EL (cell line): ENCODE measurements around the gene MBL2.
A peak's percentile ranks its signal among the peaks of the same experiment; 100 is the strongest.

Source experiments
- DNase-seq: peaks from one replicate; pipeline ENCODE4 v3.0.0-alpha.2; 2016

MBL2 gene

DNA sequence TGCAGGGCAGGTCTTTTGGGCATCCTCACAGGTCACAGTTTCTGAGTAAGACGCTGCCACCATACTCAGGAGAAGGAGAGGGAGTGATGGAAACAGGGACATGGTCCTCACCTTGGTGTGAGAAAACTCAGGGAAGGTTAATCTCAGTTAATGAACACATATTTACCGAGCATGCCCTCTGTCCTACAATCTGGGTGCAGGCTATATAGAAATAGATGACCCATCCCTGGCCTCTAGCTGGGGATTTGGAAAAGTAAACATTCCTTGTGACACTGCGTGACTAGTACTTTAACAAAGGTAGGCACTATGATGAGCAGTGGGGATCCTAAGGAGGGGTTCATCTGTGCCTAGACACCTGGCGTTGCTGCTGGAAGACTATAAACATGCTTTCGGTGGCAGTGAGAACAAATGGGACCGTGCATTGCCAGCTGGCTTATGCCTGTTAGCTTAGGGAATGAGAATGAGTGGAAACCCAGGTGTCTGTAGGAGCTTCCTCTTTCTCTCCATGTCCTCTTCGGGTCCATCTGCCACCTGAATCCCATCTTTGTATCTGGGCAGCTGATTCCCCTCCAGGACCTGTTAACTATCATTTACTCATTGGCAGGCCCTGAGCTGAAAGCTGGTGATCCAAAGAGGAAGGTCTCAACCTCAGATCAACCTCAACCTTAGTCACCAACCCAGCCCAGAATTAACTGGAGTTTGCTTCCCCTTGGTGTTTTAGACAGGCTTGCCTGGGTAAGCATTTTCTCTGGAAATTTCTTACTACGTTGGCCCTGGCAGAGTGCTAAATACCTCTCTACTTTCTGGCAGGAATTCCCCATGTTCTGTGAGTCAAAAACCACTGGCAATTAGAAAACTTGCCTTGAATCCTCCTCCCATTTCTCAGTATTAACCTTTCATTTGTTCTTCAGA is 794 bp downstream of the MBL2 start:
- no peak for DNase-seq

DNA sequence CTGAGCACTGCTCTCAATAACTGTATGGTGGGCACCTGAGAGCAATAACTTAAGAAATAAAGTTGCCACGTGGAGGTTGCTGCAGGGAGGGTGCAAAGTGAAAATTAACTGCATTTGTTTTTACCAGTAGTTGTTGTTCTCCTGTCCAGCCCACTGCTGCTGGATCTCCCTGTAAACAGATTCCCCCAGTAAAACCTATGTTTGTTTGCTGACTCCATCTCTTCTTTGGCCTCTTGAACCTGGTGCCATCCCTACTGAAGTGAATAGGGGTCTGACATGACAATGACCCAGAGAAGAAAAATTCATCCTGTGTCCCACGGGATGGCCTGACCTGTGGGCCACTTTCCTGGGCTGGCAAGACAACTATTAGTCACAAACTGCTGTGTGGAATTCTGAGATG is 1.7 kb downstream of the MBL2 start:
- no peak for DNase-seq

GRCh38 chr10:52769966-52770365 is 2.6 kb downstream of the MBL2 start:
- DNase-seq, result no peak

- no peak for DNase-seq
These were observed 4.5 kb downstream of the MBL2 start for GRCh38 chr10:52768001-52768532.

GRCh38 chr10:52762088-52762487 is 10.5 kb downstream of the MBL2 start:
- DNase-seq, result no peak

GRCh38 chr10:52759154-52759553 is 13.4 kb downstream of the MBL2 start:
- no peak for DNase-seq

DNA sequence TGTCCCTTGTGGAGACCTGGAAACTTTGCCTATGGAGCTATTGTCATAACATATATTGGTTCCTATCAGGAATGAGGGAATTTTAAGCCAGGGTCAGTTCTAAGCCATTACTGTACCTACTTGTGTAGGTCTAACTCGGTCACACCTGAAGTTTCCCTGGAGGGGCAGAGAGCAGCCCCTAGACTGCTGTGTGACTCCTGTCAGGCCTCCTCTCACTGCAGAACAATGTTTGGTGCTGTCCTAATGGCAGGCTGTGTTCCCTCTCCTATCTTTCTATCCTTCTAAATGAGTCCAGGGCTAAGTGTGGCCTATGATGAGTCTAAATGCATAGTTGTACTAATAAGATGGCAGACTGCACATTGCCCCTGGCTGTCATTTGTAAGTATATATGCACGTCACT is 14.2 kb downstream of the MBL2 start:
- DNase-seq, result no peak

DNA sequence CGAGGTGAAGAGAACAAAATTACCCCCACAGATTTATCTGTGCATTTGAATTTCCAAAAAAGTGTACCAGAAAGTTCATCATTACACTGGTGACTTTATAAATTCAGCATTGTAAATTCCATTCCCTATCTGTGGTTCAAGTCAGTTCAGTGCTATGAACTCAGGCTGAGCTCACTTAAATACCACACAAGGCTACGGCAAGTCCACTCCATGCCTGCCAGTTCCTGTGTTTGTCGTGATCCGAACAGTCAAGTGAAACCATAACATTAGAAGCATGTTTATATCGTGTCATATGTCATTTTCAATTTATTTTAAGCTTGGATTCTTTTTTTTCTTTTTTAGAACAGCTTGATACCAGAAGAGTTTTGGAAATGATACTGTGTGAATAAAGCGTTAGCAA is 14.8 kb downstream of the MBL2 start:
- DNase-seq, result no peak

DNA sequence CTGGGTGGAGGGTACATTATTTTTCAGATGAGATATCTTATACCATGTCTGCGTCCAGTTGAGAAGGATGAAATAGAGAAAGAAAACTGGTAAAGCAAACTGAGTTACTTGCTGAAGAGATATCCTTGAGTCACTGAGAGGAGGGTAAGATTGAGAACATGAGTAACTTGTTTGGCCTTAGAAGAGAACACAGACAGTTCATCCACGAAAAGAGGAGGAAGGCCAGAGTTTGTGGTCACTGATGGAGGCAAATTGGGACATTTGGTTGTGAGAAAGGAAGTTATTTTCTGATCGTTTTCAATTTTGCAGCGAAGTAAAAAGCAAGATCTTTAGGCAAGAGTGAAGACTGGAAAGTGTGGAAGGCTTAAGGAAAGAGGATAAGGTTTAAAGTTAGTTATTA is 15.6 kb downstream of the MBL2 start:
- DNase-seq, result no peak

DNA sequence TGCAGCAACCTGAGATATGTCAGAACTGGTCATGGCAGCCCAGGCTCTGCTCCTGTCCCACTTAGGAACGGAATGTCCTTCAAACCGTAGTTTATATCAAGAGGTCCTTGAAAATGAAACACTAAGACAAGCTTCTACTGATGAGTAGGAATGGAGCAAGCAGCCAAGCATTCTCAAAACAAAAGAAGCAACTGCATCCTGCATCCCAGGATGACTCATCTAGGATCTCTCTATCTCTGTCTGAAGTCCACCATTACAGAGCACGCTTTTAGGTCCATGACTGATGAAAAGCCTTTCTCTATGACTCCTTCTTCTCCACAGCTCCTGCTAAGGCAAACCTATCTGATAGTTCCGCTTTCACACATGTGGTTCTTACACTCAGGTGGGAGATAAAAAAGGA is 16.3 kb downstream of the MBL2 start:
- no peak for DNase-seq

DNA sequence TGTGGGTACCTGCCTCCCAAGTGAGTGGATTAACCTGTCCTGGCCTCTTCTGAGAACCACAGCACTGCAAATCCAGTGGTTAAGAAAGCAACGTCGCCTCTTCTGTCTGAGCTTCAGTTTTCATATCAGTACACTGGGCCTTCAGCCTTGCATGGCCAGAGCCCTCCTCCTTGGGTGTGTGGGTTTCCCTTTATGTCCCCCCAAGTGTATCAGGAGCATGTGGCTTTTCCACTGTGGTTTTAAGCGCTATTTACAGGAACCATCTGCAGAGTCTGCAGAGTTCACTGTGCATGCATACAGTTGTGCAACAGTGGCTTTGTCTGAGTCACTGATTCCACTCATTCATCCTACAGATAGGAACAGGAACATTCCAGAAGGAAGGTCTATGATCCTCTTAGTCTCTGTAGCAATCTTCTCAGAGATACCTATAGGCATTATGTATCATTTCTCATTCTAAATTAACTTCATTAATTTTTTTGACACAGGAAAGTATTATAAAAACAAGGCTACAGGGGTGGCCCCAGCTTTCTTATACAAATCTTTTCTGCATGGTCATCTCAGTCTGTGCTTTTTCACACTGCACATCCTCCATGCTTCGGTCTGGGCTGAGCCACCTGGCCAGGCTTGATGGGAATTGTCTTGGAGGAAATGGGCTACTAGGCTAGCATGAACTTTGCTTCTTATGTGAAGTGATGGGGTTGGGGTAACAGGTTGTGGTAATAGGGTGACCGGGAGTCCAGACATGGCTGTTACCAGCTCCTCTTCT is 17.1 kb downstream of the MBL2 start:
- peak; percentile 14 for DNase-seq

GRCh38 chr10:52752801-52753445 is 19.7 kb downstream of the MBL2 start:
- DNase-seq, result no peak

GRCh38 chr10:52752261-52752660 is 20.3 kb downstream of the MBL2 start:
- DNase-seq, result no peak

GRCh38 chr10:52751337-52751736 is 21.2 kb downstream of the MBL2 start:
- DNase-seq, result no peak

GRCh38 chr10:52750629-52751028 is 22.0 kb downstream of the MBL2 start:
- DNase-seq, result no peak

DNA sequence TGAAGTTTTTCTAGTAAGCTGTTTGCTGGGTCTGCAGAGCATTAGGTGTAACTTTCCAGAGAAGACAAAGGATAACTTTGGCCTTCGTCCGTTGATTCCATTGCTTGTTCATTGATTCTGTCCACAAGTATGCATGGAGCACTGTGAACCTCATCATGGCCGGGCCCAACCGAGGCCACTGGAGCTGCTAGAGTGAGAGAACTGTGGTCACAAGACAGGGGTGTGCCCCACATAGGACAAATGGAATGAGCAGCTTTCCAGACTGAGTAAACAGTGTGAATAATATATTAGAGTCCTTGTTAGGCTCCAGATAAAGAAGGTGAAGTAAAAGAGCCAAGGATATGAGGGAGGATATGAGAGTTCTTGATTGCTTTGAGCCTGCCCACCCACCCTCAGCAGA is 24.9 kb downstream of the MBL2 start:
- DNase-seq, result no peak

- DNase-seq, result no peak
These were observed 26.4 kb downstream of the MBL2 start for GRCh38 chr10:52746169-52746568.

- no peak for DNase-seq
These were observed 28.4 kb downstream of the MBL2 start for GRCh38 chr10:52744057-52744805.

GRCh38 chr10:52742731-52743130 is 29.9 kb downstream of the MBL2 start:
- DNase-seq, result no peak

DNA sequence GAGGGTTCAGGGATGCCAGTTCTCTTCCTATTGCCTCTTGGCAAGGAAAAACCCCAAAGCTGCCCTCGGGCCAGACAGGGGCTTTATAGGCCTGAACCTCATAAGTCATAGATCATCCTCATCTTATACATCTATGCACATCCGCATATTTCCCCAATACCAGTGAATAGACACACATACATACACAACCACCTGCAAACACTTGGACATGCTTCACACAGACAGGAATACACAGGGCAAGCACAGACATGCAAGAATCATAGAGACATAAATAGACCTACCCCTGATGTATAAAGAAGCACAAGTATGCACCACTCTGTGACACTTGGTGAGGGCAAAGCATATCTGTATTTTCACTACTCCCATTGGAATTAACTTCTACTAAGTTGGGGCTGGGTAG is 30.7 kb downstream of the MBL2 start:
- no peak for DNase-seq

- DNase-seq, result peak; percentile 43
These were observed 31.5 kb downstream of the MBL2 start for GRCh38 chr10:52740913-52741675.

DNA sequence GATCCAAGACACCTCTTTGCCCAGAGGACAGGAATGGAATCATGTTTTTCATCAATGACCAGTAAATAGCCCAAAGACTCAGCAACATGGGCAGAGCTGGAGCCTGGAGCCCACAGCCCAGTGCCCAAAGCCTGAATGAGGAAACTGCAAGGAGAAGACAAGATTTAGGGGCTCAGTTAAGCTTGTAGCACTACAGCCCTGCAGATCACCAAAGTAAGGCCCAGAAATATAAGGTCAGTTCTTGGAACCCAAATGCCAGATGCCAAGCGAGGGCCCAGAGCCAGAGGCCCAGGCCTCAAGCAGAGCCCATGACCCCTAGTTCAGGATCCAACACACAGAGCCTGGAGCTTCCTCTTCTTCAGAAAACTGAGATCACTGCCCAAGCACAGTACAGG is 32.4 kb downstream of the MBL2 start:
- no peak for DNase-seq
